Neuronal stem cell (in vitro differentiated cells): Measurements from ENCODE around the gene BBS10.

Source experiments
- DNase-seq: peaks from one replicate; pipeline ENCODE4 v3.0.0-alpha.2; 2013; ENCODE audit warnings: low spot score
- H2AFZ ChIP-seq: one replicate; pipeline ENCODE4 v1.6.1; 2013; ENCODE audit warnings: mild to moderate bottlenecking, low read length, inconsistent platforms
- H2AK5ac ChIP-seq: 2 replicates; pipeline ENCODE4 v1.6.1; 2013; ENCODE audit warnings: low read depth, mild to moderate bottlenecking, inconsistent platforms, low read length, moderate library complexity, mixed read lengths
- H2BK120ac ChIP-seq: 2 replicates; pipeline ENCODE4 v1.6.1; 2013; ENCODE audit warnings: low read depth, mild to moderate bottlenecking, inconsistent platforms, low read length, moderate library complexity, mixed read lengths
- H2BK12ac ChIP-seq: one replicate; pipeline ENCODE4 v1.6.1; 2013; ENCODE audit warnings: low read length, inconsistent platforms
- H2BK15ac ChIP-seq: 2 replicates; pipeline ENCODE4 v1.6.1; 2013; ENCODE audit warnings: mild to moderate bottlenecking, low read length, inconsistent platforms, mixed read lengths
- H2BK5ac ChIP-seq: one replicate; pipeline ENCODE4 v1.6.1; 2013; ENCODE audit warnings: inconsistent platforms, mild to moderate bottlenecking, low read length, moderate library complexity
- H3K14ac ChIP-seq: one replicate; pipeline ENCODE4 v1.6.1; 2013; ENCODE audit warnings: low read length, inconsistent platforms
- H3K18ac ChIP-seq: 2 replicates; pipeline ENCODE4 v1.6.1; 2013; ENCODE audit warnings: low read length, inconsistent platforms
- H3K23ac ChIP-seq: 2 replicates; pipeline ENCODE4 v1.6.1; 2013; ENCODE audit warnings: low read depth, mild to moderate bottlenecking, mixed read lengths, low read length, inconsistent platforms; ENCODE audit not compliant: poor library complexity
- H3K27ac ChIP-seq: replicated peaks from 3 replicates; pipeline ENCODE4 v1.5.1; 2013; ENCODE audit warnings: low read length, inconsistent platforms
- H3K27me3 ChIP-seq, 3 experiments: 2 replicates each; pipeline ENCODE4 v1.6.1; 2013; ENCODE audit warnings: low read length in 3 of 3, mild to moderate bottlenecking in 2 of 3, inconsistent platforms in 1 of 3, low read depth in 1 of 3, mixed read lengths in 1 of 3, moderate library complexity in 1 of 3; ENCODE audit not compliant: control insufficient read depth in 3 of 3, insufficient read depth in 3 of 3
- H3K36me3 ChIP-seq, 2 donors: replicated peaks in 1 of 2; 2 replicates each; pipeline ENCODE4 v1.6.1; 2013; ENCODE audit warnings: low read length in 2 of 2; ENCODE audit not compliant: control insufficient read depth in 2 of 2, insufficient read depth in 2 of 2
- H3K4ac ChIP-seq: 2 replicates; pipeline ENCODE4 v1.6.1; 2013; ENCODE audit warnings: inconsistent platforms, mild to moderate bottlenecking, low read length, moderate library complexity
- H3K4me1 ChIP-seq, 2 donors: 1 replicate in 1 of 2; 2 replicates in 1 of 2; pipeline ENCODE4 v1.6.1; 2013; ENCODE audit warnings: low read length in 2 of 2, low read depth in 1 of 2; ENCODE audit not compliant: control insufficient read depth in 2 of 2, insufficient read depth in 1 of 2
- H3K4me2 ChIP-seq: one replicate; pipeline ENCODE4 v1.6.1; 2013; ENCODE audit warnings: mild to moderate bottlenecking, low read length, inconsistent platforms; ENCODE audit not compliant: insufficient read depth, poor library complexity, severe bottlenecking
- H3K4me3 ChIP-seq, 2 donors: 2 replicates each; pipeline ENCODE4 v1.5.1; 2013; ENCODE audit warnings: low read length in 2 of 2, mild to moderate bottlenecking in 2 of 2, inconsistent platforms in 1 of 2, moderate library complexity in 1 of 2
- H3K79me1 ChIP-seq: one replicate; pipeline ENCODE4 v1.6.1; 2013; ENCODE audit warnings: low read depth, mild to moderate bottlenecking, inconsistent platforms, low read length, moderate library complexity
- H3K9ac ChIP-seq: one replicate; pipeline ENCODE4 v1.6.1; 2013; ENCODE audit warnings: mild to moderate bottlenecking, low read depth, low read length, inconsistent platforms; ENCODE audit not compliant: poor library complexity
- H3K9me3 ChIP-seq, 2 donors: replicated peaks in 1 of 2; 2 replicates each; pipeline versions ENCODE3 to v1.6.1; 2013; ENCODE audit warnings: low read length in 2 of 2, mild to moderate bottlenecking in 2 of 2, inconsistent platforms in 1 of 2, low read depth in 1 of 2, mixed read lengths in 1 of 2, moderate library complexity in 1 of 2; ENCODE audit not compliant: control insufficient read depth in 2 of 2, insufficient read depth in 1 of 2
- H4K8ac ChIP-seq: one replicate; pipeline ENCODE4 v1.6.1; 2013; ENCODE audit warnings: low read depth, mild to moderate bottlenecking, inconsistent platforms, low read length, moderate library complexity
- H4K91ac ChIP-seq: one replicate; pipeline ENCODE4 v1.6.1; 2013; ENCODE audit warnings: low read length, low read depth, mild to moderate bottlenecking, inconsistent platforms; ENCODE audit not compliant: poor library complexity
- WGBS, 2 donors: extraction: QIAGEN DNeasy Blood & Tissue Kit; methylation state at CpG; one replicate each; pipeline ENCODE4 v1.1.7; 2013; ENCODE audit warnings: missing lambda C conversion rate in 2 of 2, mixed read lengths in 1 of 2; ENCODE audit not compliant: insufficient read length in 2 of 2, insufficient replicate concordance in 1 of 2; ENCODE audit errors: extremely low coverage in 2 of 2; 5-methylcytosine and 5-hydroxymethylcytosine counted together

Gene BBS10

DNA sequence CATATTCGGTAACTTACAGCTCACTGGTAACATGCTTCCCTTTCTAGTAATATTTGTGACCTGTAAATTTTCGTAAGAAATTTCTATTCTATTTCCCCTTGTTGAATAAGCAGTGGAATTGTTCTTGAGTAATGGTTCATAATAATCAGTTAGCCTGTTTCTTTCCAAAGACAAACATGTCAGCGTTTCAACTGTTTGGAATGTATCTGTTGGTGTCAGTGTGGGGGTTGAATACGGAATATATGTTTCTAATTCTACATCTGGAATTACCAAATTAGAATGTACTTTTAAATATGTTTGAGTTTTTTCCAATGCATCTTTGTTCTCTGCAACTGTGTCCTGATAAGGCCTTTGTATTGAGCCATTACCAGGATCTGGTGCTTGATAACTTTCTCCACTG lies 2.0 kb downstream of the BBS10 start:
- Histone ChIP-seq H2BK15ac (no peak overlapping the region), H4K8ac (no peak overlapping the region), H3K14ac (no peak overlapping the region), H2AFZ (no peak overlapping the region), H2BK120ac (no peak overlapping the region), H3K9me3 (no peaks in the 10 kb centered on the region), H2BK12ac (no peak overlapping the region), H2BK5ac (no peak overlapping the region), H4K91ac (no peak overlapping the region), H3K23ac (no peak overlapping the region), H3K4me1 (peaks cover 6 to 7% of the 10 kb centered on the region in 2 donors), H2AK5ac (no peak overlapping the region), H3K4me3 (no peak overlapping the region), H3K18ac (no peak overlapping the region), H3K27ac (no peak overlapping the region), H3K4me2 (no peak overlapping the region), H3K4ac (no peak overlapping the region), H3K79me1 (no peaks in the 10 kb centered on the region), H3K9ac (no peak overlapping the region), H3K27me3 (no peaks in the 10 kb centered on the region), H3K36me3 (peaks cover 0 to 6% of the 10 kb centered on the region in 2 donors)
- DNase-seq: no peak
- no CpG with 5 or more reads among the region's 4 CpGs for WGBS, 2 donors

DNA sequence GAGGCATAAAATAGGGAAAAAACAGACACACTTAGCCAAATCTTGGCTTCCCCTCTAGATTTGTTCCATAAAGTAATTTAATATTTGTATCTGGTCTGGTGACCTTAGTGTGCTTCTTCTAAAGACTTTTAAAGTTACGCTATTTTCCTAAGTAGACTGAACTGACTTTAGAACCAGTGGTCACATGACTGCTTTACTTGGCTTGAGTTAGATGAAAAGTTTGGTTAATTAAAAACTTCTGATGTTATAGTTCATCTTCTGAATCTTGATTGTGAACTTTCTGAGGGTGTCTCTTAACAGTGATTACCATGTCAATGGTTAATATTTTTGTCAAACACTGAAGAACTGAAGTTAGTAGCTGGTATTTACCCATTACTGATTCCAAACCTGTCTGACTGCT lies 2.6 kb downstream of the BBS10 start:
- Histone ChIP-seq H3K9me3 (no peaks in the 10 kb centered on the region), H4K91ac (no peak overlapping the region), H3K36me3 (peaks cover 0 to 6% of the 10 kb centered on the region in 2 donors), H3K9ac (no peak overlapping the region), H2BK120ac (no peak overlapping the region), H3K18ac (no peak overlapping the region), H3K4me1 (peaks cover 6 to 7% of the 10 kb centered on the region in 2 donors), H3K23ac (no peak overlapping the region), H2BK12ac (no peak overlapping the region), H2BK5ac (no peak overlapping the region), H3K27me3 (no peaks in the 10 kb centered on the region), H3K4ac (no peak overlapping the region), H2BK15ac (no peak overlapping the region), H3K4me2 (no peak overlapping the region), H2AFZ (no peak overlapping the region), H4K8ac (no peak overlapping the region), H3K4me3 (no peak overlapping the region), H2AK5ac (no peak overlapping the region), H3K79me1 (no peaks in the 10 kb centered on the region), H3K27ac (no peak overlapping the region), H3K14ac (no peak overlapping the region)
- WGBS, 2 donors: no CpG with 5 or more reads among the region's 1 CpG
- DNase-seq: no peak

DNA sequence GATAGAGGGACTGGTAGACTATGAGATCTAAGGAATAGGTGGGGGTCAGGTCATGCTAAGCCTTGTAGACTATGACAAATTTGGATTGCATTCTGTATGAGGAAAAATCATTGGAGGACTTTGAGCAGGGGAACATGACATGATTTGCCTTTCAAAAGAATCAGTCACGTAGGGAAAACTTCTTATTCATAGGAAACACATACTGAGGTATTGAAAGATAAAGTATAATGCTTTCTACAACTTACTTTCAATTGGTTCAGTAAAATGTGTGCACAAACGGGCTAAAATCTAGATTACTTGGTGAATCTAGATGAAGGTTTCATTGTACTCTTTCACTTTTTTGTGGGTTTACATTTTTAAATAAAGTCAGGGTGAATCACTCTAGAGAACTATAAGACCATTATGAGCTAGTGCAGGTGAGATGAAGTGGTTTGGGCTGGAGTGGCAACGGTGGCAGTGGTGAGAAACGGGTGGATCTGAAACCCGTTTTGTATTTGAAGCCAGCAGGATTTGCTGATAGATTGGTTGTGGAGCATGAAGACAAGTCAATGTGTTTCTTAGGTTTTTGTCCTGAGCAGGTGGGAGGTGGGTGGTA lies 6.7 kb downstream of the BBS10 start:
- no peak overlapping the region for H3K4ac ChIP-seq
- no peaks in the 10 kb centered on the region for H3K4me1 ChIP-seq
- H3K4me3 ChIP-seq: no peak overlapping the region
- H3K79me1 ChIP-seq: no peaks in the 10 kb centered on the region
- DNase-seq: no peak
- H3K36me3 ChIP-seq: peaks cover 0 to 6% of the 10 kb centered on the region in 2 donors
- H2BK15ac ChIP-seq: no peak overlapping the region
- no peak overlapping the region for H2BK120ac ChIP-seq
- WGBS, 2 donors: no CpG with 5 or more reads among the region's 5 CpGs
- H4K8ac ChIP-seq: no peak overlapping the region
- no peak overlapping the region for H4K91ac ChIP-seq
- no peak overlapping the region for H3K9ac ChIP-seq
- H2AK5ac ChIP-seq: no peak overlapping the region
- no peak overlapping the region for H2BK5ac ChIP-seq
- H3K4me2 ChIP-seq: no peak overlapping the region
- H3K27ac ChIP-seq: no peak overlapping the region
- no peak overlapping the region for H3K18ac ChIP-seq
- no peak overlapping the region for H3K14ac ChIP-seq
- peaks cover 0 to 2% of the 10 kb centered on the region in 2 donors for H3K9me3 ChIP-seq
- H3K23ac ChIP-seq: no peak overlapping the region
- no peak overlapping the region for H2BK12ac ChIP-seq
- no peak overlapping the region for H2AFZ ChIP-seq
- no peaks in the 10 kb centered on the region for H3K27me3 ChIP-seq

DNA sequence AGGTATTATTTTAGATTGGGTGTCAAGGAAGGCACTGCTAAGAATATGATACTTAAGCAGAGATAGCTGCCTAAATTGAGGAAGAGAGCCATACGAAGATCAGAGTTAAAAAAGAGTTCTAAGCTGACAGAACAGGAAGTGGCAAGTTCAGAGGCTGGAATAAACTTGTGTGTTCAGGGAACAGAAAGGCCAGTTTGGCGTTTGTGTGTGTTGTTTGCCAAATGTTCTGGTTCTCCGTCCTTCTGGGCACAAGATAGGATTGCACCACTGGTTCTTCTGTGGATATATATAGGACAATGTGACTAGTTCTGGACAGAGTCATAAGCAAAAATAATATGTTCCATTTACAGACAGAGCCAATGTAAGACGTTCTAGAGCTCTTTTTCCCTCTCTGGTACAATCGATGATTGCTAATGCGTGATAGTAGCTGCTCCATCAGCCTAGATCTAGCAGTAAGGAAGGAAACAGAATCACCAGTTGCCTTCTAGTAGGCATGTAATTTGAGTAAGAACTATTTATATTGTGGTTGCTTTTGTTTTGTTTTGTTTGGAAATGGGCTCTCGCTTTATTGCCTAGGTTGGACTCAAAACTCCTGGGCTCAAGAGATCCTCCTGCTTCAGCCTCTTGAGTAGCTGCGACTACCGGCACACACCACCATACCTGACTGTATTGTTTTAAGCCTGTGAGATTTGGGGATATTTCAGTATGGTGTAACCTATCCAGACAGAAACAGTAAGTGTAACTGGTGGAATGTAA lies 7.4 kb downstream of the BBS10 start:
- Histone ChIP-seq H3K18ac (no peak overlapping the region), H2BK12ac (no peak overlapping the region), H4K8ac (no peak overlapping the region), H3K4me2 (no peak overlapping the region), H3K4me3 (no peak overlapping the region), H2AK5ac (no peak overlapping the region), H3K9ac (no peak overlapping the region), H3K27ac (no peak overlapping the region), H3K23ac (no peak overlapping the region), H3K9me3 (peaks cover 0 to 2% of the 10 kb centered on the region in 2 donors), H2BK15ac (no peak overlapping the region), H3K4me1 (no peaks in the 10 kb centered on the region), H3K36me3 (peaks cover 0 to 2% of the 10 kb centered on the region in 2 donors), H2AFZ (no peak overlapping the region), H3K27me3 (no peaks in the 10 kb centered on the region), H2BK5ac (no peak overlapping the region), H2BK120ac (no peak overlapping the region), H3K4ac (no peak overlapping the region), H3K79me1 (no peaks in the 10 kb centered on the region), H4K91ac (no peak overlapping the region), H3K14ac (no peak overlapping the region)
- WGBS, 2 donors: no CpG with 5 or more reads among the region's 9 CpGs
- no peak for DNase-seq
